KOPT-K1 (cell line): ENCODE results near the gene ZFHX2.

Experiments
- H3K27ac ChIP-seq: fragments of 200-600 bp; sonication (generic); 2 replicates; pipeline ENCODE4 v1.5.1; 2016; ENCODE audit warnings: antibody characterized with exemption, mild to moderate bottlenecking, low read depth, low read length; ENCODE audit not compliant: poor library complexity, severe bottlenecking
- H3K36me3 ChIP-seq: fragments of 200-600 bp; sonication (generic); 2 replicates; pipeline ENCODE4 v1.5.1; 2017; ENCODE audit warnings: antibody characterized with exemption, mild to moderate bottlenecking, low read length, moderate library complexity; ENCODE audit not compliant: insufficient read depth
- H3K9me3 ChIP-seq: fragments of 200-600 bp; sonication (generic); 2 replicates; pipeline ENCODE4 v1.5.1; 2017; ENCODE audit warnings: antibody characterized with exemption, low read length, mild to moderate bottlenecking; ENCODE audit not compliant: insufficient read depth, poor library complexity, severe bottlenecking

Gene ZFHX2

GRCh38 chr14:23557521-23557920 lies 6.0 kb upstream of the ZFHX2 start:
- no peak overlapping the region for H3K27ac ChIP-seq
- H3K36me3 ChIP-seq: peaks cover 48% of the 10 kb centered on the region
- H3K9me3 ChIP-seq: no peaks in the 10 kb centered on the region

- H3K36me3 ChIP-seq: peaks cover 42% of the 10 kb centered on the region
- H3K27ac ChIP-seq: peak overlapping the region; percentile 80
- H3K9me3 ChIP-seq: no peaks in the 10 kb centered on the region
These were observed 5.3 kb upstream of the ZFHX2 start for GRCh38 chr14:23556700-23557440.

- peak within 1 kb of the TSS; percentile 80 for H3K27ac ChIP-seq
- H3K36me3 ChIP-seq: peaks cover 34% of the 10 kb centered on the region
- no peaks in the 10 kb centered on the region for H3K9me3 ChIP-seq
These were observed 4.5 kb upstream of the ZFHX2 start, which contains the start of gene THTPA for GRCh38 chr14:23555882-23556699. TSS of gene THTPA (plus strand) at chr14:23556271. CDS start at chr14:23556758, 487 bp downstream.

- Histone ChIP-seq H3K36me3 (peaks cover 28% of the 10 kb centered on the region), H3K27ac (peak overlapping the region; percentile 80)
These were observed 3.9 kb upstream of the ZFHX2 start for GRCh38 chr14:23555533-23555881.

DNA sequence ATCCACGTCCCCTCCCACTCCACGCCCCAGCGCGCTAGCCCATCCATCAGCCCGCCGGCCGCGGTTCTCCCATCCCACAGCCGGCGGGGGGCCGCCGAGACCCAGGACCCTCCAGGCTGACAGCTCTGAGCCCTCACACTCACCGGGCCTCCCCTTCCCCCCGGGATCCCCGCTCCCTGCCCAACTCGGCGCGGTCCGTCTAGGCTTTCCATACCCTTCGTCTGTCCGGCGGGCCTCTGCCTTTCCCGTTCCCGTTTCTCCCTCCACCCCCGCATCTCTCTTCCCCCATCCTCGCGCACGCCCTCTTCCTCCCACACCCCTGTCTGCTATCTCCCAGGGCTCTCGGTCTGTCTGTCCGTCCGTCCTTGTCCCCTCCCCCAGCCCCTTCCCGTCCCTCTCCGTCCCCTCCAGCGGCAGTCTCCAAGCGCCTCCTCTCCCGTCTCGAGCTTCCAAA lies 726 bp downstream of the ZFHX2 start:
- peak overlapping the region; percentile 58 for H3K27ac ChIP-seq
- H3K9me3 ChIP-seq: no peaks in the 10 kb centered on the region
- H3K36me3 ChIP-seq: no peaks in the 10 kb centered on the region

More at GRCh38 chr14:23555533-23555881, 3.9 kb upstream of the ZFHX2 start:
- H3K9me3 ChIP-seq: no peaks in the 10 kb centered on the region

- Histone ChIP-seq H3K27ac (no peak overlapping the region), H3K36me3 (no peaks in the 10 kb centered on the region), H3K9me3 (no peaks in the 10 kb centered on the region)
These were observed 1.3 kb downstream of the ZFHX2 start for GRCh38 chr14:23550131-23550811.

DNA sequence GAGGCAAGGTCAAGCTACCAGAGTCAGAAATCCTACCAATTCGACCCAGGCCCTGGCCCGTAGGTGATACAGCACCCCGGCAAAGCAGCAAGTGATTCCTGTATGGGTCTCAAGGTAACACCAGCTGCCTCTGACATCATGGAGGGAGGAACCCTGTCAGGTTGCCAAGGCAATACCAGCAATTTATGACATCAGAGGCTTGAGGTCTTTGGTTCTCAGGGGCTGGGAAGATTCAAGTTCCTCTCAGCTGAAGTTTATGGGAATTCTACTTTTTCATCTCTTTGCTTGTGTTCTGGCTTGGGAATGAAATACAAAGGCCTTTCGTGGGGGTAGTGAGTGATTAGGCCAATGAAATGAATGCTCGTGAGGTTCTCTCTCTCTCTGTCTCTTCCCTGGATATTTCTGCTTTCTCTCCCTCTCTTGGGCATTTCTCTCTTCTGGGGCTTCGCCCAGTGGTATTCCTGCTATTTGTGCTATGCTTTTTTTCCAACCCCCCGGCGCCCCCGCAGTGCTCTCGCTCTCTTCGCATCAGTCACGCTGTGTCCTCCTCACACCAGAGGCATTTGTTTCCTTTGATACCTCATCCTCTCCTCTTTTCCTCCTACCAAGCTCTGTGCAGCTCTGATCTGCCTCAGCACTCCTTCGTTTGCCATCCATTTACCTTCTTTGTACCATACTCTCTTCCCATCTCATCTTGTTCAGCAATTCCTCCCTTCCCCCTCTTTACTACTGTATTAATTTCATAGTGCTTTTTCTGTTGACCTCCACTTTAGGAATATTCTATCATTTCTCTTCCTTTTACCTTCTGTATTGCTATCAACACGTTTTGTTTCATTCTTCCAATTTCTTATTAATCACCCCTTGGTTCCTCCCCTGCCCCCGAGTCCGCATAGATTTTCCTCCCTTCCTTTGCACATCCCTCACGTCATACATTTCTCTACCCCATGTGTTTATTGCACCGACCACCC lies 2.9 kb downstream of the ZFHX2 start:
- Histone ChIP-seq H3K27ac (no peak overlapping the region), H3K9me3 (no peaks in the 10 kb centered on the region), H3K36me3 (no peaks in the 10 kb centered on the region)

GRCh38 chr14:23547924-23548323 lies 3.6 kb downstream of the ZFHX2 start:
- Histone ChIP-seq H3K27ac (no peak overlapping the region), H3K36me3 (no peaks in the 10 kb centered on the region), H3K9me3 (no peaks in the 10 kb centered on the region)

DNA sequence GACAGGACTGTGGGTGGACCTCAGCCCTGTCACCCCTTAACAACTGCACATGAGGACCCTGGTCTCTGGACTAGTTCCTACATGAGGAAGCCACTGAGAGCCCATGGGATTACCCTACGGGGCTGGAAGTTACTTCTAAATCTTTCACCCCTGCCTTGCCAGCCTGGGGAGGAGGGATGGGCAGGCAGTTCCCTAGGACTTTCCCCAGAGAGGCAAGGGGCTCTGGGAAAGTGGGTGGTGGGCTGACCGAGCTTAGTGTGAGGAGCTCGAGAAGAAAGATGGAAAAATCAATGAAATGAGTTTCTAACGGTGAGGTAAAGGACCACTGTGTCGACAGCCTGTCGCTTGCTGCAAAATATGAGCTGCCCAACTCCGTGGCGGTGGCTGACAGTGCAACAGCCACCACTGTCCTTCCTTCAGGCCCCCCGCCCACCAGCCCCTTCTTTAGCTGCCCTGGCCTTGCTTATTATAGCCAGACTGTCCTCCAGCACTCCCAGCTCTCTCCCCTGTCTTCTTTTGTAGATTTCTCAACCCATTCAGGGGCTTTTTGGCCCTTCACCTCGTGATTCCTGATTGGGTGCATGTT lies 5.0 kb downstream of the ZFHX2 start:
- no peak overlapping the region for H3K27ac ChIP-seq
- no peaks in the 10 kb centered on the region for H3K36me3 ChIP-seq
- H3K9me3 ChIP-seq: no peaks in the 10 kb centered on the region

GRCh38 chr14:23545740-23546365 lies 5.7 kb downstream of the ZFHX2 start:
- no peak overlapping the region for H3K27ac ChIP-seq
- H3K9me3 ChIP-seq: no peaks in the 10 kb centered on the region
- H3K36me3 ChIP-seq: no peaks in the 10 kb centered on the region

DNA sequence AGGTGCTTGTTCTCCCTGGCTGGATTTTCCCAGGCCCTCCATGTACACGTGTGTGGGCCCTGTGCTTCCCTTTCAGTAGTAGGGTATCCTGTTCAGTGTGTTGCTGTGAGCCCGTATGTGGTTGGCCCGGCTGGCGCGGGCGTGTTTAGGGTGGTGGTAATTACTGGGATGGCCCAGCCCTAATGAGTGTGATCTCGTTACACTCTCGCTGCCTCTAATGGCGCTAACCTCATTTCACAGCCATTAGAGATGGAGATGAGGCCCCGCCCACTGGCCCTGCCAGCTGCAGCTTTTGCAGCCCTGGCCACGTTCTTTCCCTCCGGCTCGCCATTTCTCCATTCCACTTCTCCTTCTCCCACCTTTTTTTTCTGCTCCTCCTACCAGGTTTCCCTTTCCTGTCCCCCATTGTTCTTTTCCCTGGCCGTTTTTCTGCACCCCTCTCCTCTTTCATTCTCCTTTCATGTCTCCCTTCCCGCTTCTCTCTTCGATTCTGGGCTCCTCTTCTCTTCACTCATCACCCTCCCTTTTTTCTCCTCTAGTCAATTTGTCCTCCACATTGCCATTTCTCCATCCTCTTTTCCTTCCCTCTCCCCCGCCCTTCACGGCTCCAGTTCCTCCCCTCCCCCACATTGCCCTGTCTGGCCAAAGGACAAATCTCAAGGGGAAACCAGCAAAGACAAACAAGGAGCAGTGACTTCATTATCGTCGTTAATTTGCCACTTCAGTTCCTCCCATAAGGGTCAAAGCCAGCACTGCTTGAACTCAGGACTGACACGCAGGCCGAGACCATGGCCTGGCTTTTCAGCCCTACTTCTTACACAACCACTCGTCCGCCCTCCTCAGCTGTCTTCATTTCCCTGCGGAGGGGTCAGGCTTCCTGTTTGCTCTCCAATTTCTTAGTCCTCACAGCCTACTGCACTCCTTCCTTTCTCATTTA lies 6.8 kb downstream of the ZFHX2 start:
- no peak overlapping the region for H3K27ac ChIP-seq

GRCh38 chr14:23543403-23543802 lies 8.2 kb downstream of the ZFHX2 start:
- Histone ChIP-seq H3K9me3 (no peaks in the 10 kb centered on the region), H3K36me3 (no peaks in the 10 kb centered on the region), H3K27ac (no peak overlapping the region)

More for the DNA sequence above, 6.8 kb downstream of the ZFHX2 start:
- Histone ChIP-seq H3K9me3 (no peaks in the 10 kb centered on the region), H3K36me3 (no peaks in the 10 kb centered on the region)

GRCh38 chr14:23542261-23542660 lies 9.3 kb downstream of the ZFHX2 start:
- Histone ChIP-seq H3K27ac (no peak overlapping the region), H3K36me3 (no peaks in the 10 kb centered on the region), H3K9me3 (no peaks in the 10 kb centered on the region)
